WTC11 (cell line): Measurements from ENCODE around the gene TOP2A. TPM values are rescaled to one million over a fixed set of nuclear protein-coding genes. Genes with fewer than 3 reads are reported as not detected.
A peak's percentile ranks its signal among the peaks of the same experiment; 100 is the strongest.

Source experiments
- ATAC-seq: fragments of 200-7000 bp; cut with Tn5 transposase; 2 replicates; pipeline ENCODE4 v1.10.0; 2021; ENCODE audit warnings: mild to moderate bottlenecking, moderate library complexity
- CTCF ChIA-PET: fragments of 300-600 bp; sonication (Branson Sonifier 250); formaldehyde crosslinking; loops from one replicate; lab custom pipeline; 2021; ENCODE audit warnings: antibody characterized with exemption; lab: Charles Lee
- POLR2A ChIA-PET: fragments of 350-600 bp; sonication (Branson Sonifier 250); formaldehyde crosslinking; loops from one replicate; lab custom pipeline; 2021; ENCODE audit warnings: antibody characterized with exemption; lab: Charles Lee
- DNase-seq: peaks from one replicate; pipeline ENCODE4 v3.0.0; 2021; ENCODE audit warnings: low spot score
- H3K27ac Mint-ChIP-seq: 2 replicates; pipeline ENCODE4 v1.8.0; 2021; ENCODE audit warnings: mixed read lengths
- H3K27me3 Mint-ChIP-seq: 2 replicates; pipeline ENCODE4 v1.8.0; 2021; ENCODE audit warnings: low read depth, mild to moderate bottlenecking, moderate library complexity, mixed read lengths
- H3K36me3 Mint-ChIP-seq: 2 replicates; pipeline ENCODE4 v1.8.0; 2021; ENCODE audit warnings: mixed read lengths
- H3K4me1 Mint-ChIP-seq: 2 replicates; pipeline ENCODE4 v1.8.0; 2022; ENCODE audit warnings: mixed read lengths
- H3K4me3 Mint-ChIP-seq: 2 replicates; pipeline ENCODE4 v1.8.0; 2021; ENCODE audit warnings: mild to moderate bottlenecking, moderate library complexity, mixed read lengths
- H3K9me3 Mint-ChIP-seq: 2 replicates; pipeline ENCODE4 v1.8.0; 2021; ENCODE audit warnings: mixed read lengths
- HMGXB4 ChIP-seq: sonication (generic); formaldehyde crosslinking; IDR thresholded peaks from 2 replicates; pipeline ENCODE4 v1.8.1; 2023; ENCODE audit warnings: mild to moderate bottlenecking, moderate library complexity, missing genetic modification reagents
- RELA ChIP-seq: sonication (generic); formaldehyde crosslinking; IDR thresholded peaks from 2 replicates; pipeline ENCODE4 v1.8.1; 2022; ENCODE audit warnings: missing genetic modification reagents, mild to moderate bottlenecking, borderline replicate concordance
- TEAD4 ChIP-seq: sonication (generic); formaldehyde crosslinking; IDR thresholded peaks from 2 replicates; pipeline ENCODE4 v1.8.0; 2022; ENCODE audit warnings: mild to moderate bottlenecking, missing genetic modification reagents
- USF2 ChIP-seq: sonication (generic); formaldehyde crosslinking; IDR thresholded peaks from 2 replicates; pipeline ENCODE4 v1.8.1; 2023; ENCODE audit warnings: mild to moderate bottlenecking, missing genetic modification reagents, moderate library complexity
- ZNF219 ChIP-seq: sonication (generic); formaldehyde crosslinking; IDR thresholded peaks from 2 replicates; pipeline ENCODE4 v1.8.0; 2023; ENCODE audit warnings: missing genetic modification reagents, mild to moderate bottlenecking, borderline replicate concordance
- ZNF423 ChIP-seq: fragments of 250-450 bp; sonication (Bioruptor Pico); IDR thresholded peaks from 2 replicates; pipeline ENCODE4 v2.1.2; 2022; ENCODE audit warnings: mild to moderate bottlenecking, moderate library complexity
- ZNF512 ChIP-seq: sonication (generic); formaldehyde crosslinking; IDR thresholded peaks from 2 replicates; pipeline ENCODE4 v1.8.1; 2022; ENCODE audit warnings: missing genetic modification reagents, borderline replicate concordance
- total RNA-seq: library from RNA; stranded (reverse); gene quantifications from 3 replicates; pipeline ENCODE4 v1.2.3, GENCODE V29; 2021
- TF ChIP-seq, protein P1 (sequence below): fragments of 200-600 bp; IDR thresholded peaks from 2 replicates; pipeline ENCODE4 v1.8.0; 2022; ENCODE audit warnings: antibody characterized with exemption
- TF ChIP-seq, protein P2 (sequence below): sonication (generic); formaldehyde crosslinking; IDR thresholded peaks from 2 replicates; pipeline ENCODE4 v1.8.0; 2023; ENCODE audit warnings: missing genetic modification reagents
- TF ChIP-seq, protein P3 (sequence below): sonication (generic); formaldehyde crosslinking; IDR thresholded peaks from 2 replicates; pipeline ENCODE4 v1.8.1; 2023; ENCODE audit warnings: mild to moderate bottlenecking, missing genetic modification reagents

The TOP2A gene
- total RNA-seq, 1 experiment from 2014 or later = 307 TPM

- POLR2A ChIA-PET = interaction anchor here (0.6 to 1.0 kb wide), 2 partner anchors 175 to 1200 kb away, joined by 4 read pairs; no protein-coding TSS in a partner anchor
- Mint-ChIP-seq H3K9me3 (no peaks in the 10 kb centered on the region), H3K4me1 (peaks cover 43% of the 10 kb centered on the region), H3K27ac (no peak overlapping the region), H3K36me3 (0 out of 2 replicates have a peak, but pooled peaks cover 2% of the 10 kb centered on the region), H3K4me3 (peak overlapping the region; percentile 50), H3K27me3 (peaks cover 27% of the 10 kb centered on the region)
- ATAC-seq (peak; percentile 22), DNase-seq (peak; percentile 94)
- CTCF ChIA-PET = interaction anchor here (0.6 to 3.0 kb wide), 29 partner anchors 10 to 340 kb away, joined by 3 to 49 read pairs (median 4); partner anchors contain the start of genes RARA and TOP2A
- TF ChIP-seq ZNF512 (peak; percentile 98), ZNF219 (CRISPR knock-in tag) (no peak), TEAD4 (CRISPR knock-in tag) (no peak), ZNF423 (CRISPR knock-in tag) (no peak)
- TF ChIP-seq, protein P1, sequence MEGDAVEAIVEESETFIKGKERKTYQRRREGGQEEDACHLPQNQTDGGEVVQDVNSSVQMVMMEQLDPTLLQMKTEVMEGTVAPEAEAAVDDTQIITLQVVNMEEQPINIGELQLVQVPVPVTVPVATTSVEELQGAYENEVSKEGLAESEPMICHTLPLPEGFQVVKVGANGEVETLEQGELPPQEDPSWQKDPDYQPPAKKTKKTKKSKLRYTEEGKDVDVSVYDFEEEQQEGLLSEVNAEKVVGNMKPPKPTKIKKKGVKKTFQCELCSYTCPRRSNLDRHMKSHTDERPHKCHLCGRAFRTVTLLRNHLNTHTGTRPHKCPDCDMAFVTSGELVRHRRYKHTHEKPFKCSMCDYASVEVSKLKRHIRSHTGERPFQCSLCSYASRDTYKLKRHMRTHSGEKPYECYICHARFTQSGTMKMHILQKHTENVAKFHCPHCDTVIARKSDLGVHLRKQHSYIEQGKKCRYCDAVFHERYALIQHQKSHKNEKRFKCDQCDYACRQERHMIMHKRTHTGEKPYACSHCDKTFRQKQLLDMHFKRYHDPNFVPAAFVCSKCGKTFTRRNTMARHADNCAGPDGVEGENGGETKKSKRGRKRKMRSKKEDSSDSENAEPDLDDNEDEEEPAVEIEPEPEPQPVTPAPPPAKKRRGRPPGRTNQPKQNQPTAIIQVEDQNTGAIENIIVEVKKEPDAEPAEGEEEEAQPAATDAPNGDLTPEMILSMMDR = peak; percentile 99
- TF ChIP-seq, protein P2, sequence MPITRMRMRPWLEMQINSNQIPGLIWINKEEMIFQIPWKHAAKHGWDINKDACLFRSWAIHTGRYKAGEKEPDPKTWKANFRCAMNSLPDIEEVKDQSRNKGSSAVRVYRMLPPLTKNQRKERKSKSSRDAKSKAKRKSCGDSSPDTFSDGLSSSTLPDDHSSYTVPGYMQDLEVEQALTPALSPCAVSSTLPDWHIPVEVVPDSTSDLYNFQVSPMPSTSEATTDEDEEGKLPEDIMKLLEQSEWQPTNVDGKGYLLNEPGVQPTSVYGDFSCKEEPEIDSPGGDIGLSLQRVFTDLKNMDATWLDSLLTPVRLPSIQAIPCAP (CRISPR knock-in tag) = no peak
Observed at GRCh38 chr17:40358323-40359038, 59.2 kb downstream of the TOP2A start.

- CTCF ChIA-PET = interaction anchor here (0.6 to 3.0 kb wide), 16 partner anchors 13 to 258 kb away, joined by 3 to 49 read pairs (median 4); partner anchors contain the start of genes RARA and TOP2A
- H3K4me3 Mint-ChIP-seq = no peak overlapping the region
- POLR2A ChIA-PET = no interaction called here
- TF ChIP-seq RELA (CRISPR knock-in tag) (no peak), HMGXB4 (CRISPR knock-in tag) (no peak)
- ATAC-seq (no peak), DNase-seq (no peak)
- peaks cover 17% of the 10 kb centered on the region for H3K27me3 Mint-ChIP-seq
- H3K36me3 Mint-ChIP-seq = peaks cover 10% of the 10 kb centered on the region
- H3K4me1 Mint-ChIP-seq = peaks cover 49% of the 10 kb centered on the region
- no peak overlapping the region for H3K27ac Mint-ChIP-seq
- H3K9me3 Mint-ChIP-seq = no peaks in the 10 kb centered on the region
Observed at GRCh38 chr17:40356990-40357881, 60.5 kb downstream of the TOP2A start.

DNA sequence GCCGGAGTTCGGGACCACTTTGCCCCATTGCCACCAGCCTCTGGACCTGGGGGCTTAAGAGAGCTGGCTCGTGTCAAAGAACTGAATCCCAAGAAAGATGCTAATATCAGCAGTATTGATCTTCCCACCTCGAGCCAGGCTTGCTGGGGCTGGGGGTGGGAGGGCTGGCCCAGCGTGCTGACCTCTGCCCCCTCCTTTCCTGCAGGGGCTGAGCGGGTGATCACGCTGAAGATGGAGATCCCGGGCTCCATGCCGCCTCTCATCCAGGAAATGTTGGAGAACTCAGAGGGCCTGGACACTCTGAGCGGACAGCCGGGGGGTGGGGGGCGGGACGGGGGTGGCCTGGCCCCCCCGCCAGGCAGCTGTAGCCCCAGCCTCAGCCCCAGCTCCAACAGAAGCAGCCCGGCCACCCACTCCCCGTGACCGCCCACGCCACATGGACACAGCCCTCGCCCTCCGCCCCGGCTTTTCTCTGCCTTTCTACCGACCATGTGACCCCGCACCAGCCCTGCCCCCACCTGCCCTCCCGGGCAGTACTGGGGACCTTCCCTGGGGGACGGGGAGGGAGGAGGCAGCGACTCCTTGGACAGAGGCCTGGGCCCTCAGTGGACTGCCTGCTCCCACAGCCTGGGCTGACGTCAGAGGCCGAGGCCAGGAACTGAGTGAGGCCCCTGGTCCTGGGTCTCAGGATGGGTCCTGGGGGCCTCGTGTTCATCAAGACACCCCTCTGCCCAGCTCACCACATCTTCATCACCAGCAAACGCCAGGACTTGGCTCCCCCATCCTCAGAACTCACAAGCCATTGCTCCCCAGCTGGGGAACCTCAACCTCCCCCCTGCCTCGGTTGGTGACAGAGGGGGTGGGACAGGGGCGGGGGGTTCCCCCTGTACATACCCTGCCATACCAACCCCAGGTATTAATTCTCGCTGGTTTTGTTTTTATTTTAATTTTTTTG, 61.6 kb downstream of the TOP2A start:
- Mint-ChIP-seq H3K36me3 (peaks cover 13% of the 10 kb centered on the region), H3K27ac (no peak overlapping the region), H3K9me3 (no peaks in the 10 kb centered on the region)
- ChIA-PET CTCF (interaction anchor here (0.6 to 6.2 kb wide), 14 partner anchors 14 to 631 kb away, joined by 3 to 259 read pairs (median 9); partner anchors contain the start of genes RARA and TOP2A), POLR2A (interaction anchor here (3.2 kb wide), 1 partner anchor 50 kb away, joined by 14 read pairs; no protein-coding TSS in a partner anchor)
- TF ChIP-seq USF2 = peak; percentile 56
- TF ChIP-seq, protein P3, sequence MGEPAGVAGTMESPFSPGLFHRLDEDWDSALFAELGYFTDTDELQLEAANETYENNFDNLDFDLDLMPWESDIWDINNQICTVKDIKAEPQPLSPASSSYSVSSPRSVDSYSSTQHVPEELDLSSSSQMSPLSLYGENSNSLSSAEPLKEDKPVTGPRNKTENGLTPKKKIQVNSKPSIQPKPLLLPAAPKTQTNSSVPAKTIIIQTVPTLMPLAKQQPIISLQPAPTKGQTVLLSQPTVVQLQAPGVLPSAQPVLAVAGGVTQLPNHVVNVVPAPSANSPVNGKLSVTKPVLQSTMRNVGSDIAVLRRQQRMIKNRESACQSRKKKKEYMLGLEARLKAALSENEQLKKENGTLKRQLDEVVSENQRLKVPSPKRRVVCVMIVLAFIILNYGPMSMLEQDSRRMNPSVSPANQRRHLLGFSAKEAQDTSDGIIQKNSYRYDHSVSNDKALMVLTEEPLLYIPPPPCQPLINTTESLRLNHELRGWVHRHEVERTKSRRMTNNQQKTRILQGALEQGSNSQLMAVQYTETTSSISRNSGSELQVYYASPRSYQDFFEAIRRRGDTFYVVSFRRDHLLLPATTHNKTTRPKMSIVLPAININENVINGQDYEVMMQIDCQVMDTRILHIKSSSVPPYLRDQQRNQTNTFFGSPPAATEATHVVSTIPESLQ = no peak
- TF ChIP-seq, all 79 proteins: peak for 1
- no peak overlapping the region for H3K4me3 Mint-ChIP-seq
- ATAC-seq = no peak
- H3K27me3 Mint-ChIP-seq = peaks cover 7% of the 10 kb centered on the region
- peaks cover 45% of the 10 kb centered on the region for H3K4me1 Mint-ChIP-seq
- no peak for DNase-seq
